Stimulated activated memory B cell treated with anti-CD40 and anti-IgM and Interleukin-4, amounts not matched to agents 10 μg/mL and 1 μg/mL and 100 μg/mL, for 72 hours (primary cell): ENCODE data around the gene PRKCA.
"Not testable (repeated sequence)": the region's sequence is repeated elsewhere in the genome, so short reads cannot be mapped to it uniquely, and the experiment has no call there.

Source experiments
- ATAC-seq: fragments of 150-1000 bp; cut with Tn5 transposase; 2 replicates; pipeline ENCODE4 v1.10.0; 2021
- H3K27ac Mint-ChIP-seq: one replicate; pipeline ENCODE4 v1.8.0; 2022; ENCODE audit warnings: mild to moderate bottlenecking, mixed read lengths
- H3K27me3 Mint-ChIP-seq: one replicate; pipeline ENCODE4 v1.8.0; 2022; ENCODE audit warnings: mixed read lengths
- H3K36me3 Mint-ChIP-seq: one replicate; pipeline ENCODE4 v1.8.0; 2022; ENCODE audit warnings: mixed read lengths
- H3K4me1 Mint-ChIP-seq: one replicate; pipeline ENCODE4 v1.8.0; 2022; ENCODE audit warnings: mixed read lengths
- H3K4me3 Mint-ChIP-seq: one replicate; pipeline ENCODE4 v1.8.0; 2022; ENCODE audit warnings: mild to moderate bottlenecking, moderate library complexity, mixed read lengths
- H3K9me3 Mint-ChIP-seq: one replicate; pipeline ENCODE4 v1.8.0; 2022; ENCODE audit warnings: mixed read lengths

Gene PRKCA

DNA sequence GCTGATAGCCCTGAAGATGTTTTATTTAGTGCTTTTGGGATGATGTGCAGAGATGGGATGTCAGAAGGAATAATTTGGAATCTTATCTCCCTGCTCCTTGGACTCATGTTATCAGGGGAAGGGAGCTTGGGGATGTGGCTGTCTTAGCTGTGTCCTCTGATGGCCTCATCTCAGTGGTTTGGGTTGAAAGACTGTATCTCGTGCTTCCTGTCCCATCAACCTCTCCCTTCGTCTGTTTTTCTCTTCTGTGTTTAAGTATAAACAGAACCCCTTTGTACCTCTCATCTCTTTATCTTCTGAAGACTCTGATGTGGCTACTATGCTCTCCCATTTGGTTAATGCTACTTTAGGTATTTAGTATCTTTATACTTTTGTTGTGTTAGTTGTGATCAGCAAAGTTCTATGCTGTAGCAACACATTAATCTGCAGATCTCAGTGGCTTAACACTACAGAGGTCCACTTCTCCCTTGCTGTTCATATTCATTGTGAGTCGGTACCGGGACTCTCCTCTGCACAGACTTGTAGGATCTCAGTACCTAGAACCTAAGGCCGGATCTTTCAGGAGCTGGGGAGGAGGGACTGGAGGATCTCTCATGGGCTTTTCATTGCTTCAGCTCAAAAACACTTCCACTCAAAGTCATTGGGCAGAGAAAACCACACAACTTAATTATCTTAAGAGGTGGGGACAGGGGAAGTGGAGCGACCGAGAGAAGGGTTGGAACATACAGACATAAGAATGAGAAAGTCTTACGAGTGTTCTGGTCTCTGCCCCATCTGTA is 28.8 kb downstream of the PRKCA start:
- no peaks in the 10 kb centered on the region for H3K4me1 Mint-ChIP-seq
- no peak for ATAC-seq
- no peak overlapping the region for H3K27ac Mint-ChIP-seq
- no peaks in the 10 kb centered on the region for H3K9me3 Mint-ChIP-seq
- H3K36me3 Mint-ChIP-seq = no peaks in the 10 kb centered on the region
- H3K27me3 Mint-ChIP-seq = peaks cover 8% of the 10 kb centered on the region
- H3K4me3 Mint-ChIP-seq = no peak overlapping the region

- no peak overlapping the region for H3K27ac Mint-ChIP-seq
- no peaks in the 10 kb centered on the region for H3K4me1 Mint-ChIP-seq
- H3K4me3 Mint-ChIP-seq = no peak overlapping the region
- no peaks in the 10 kb centered on the region for H3K36me3 Mint-ChIP-seq
- ATAC-seq = no peak
- peaks cover 8% of the 10 kb centered on the region for H3K27me3 Mint-ChIP-seq
- no peaks in the 10 kb centered on the region for H3K9me3 Mint-ChIP-seq
Measured at GRCh38 chr17:66335797-66336196, 33.4 kb downstream of the PRKCA start.

- Mint-ChIP-seq H3K36me3 (no peaks in the 10 kb centered on the region), H3K27me3 (peaks cover 8% of the 10 kb centered on the region), H3K4me3 (no peak overlapping the region), H3K27ac (no peak overlapping the region), H3K9me3 (no peaks in the 10 kb centered on the region), H3K4me1 (no peaks in the 10 kb centered on the region)
- ATAC-seq = no peak
Measured at GRCh38 chr17:66337268-66337667, 34.9 kb downstream of the PRKCA start.

- no peaks in the 10 kb centered on the region for H3K4me1 Mint-ChIP-seq
- no peak overlapping the region for H3K4me3 Mint-ChIP-seq
- H3K9me3 Mint-ChIP-seq = no peaks in the 10 kb centered on the region
- peaks cover 8% of the 10 kb centered on the region for H3K27me3 Mint-ChIP-seq
- no peak overlapping the region for H3K27ac Mint-ChIP-seq
- no peak for ATAC-seq
- no peaks in the 10 kb centered on the region for H3K36me3 Mint-ChIP-seq
Measured at GRCh38 chr17:66337866-66338485, 35.6 kb downstream of the PRKCA start.

- H3K27me3 Mint-ChIP-seq = peaks cover 8% of the 10 kb centered on the region
- no peaks in the 10 kb centered on the region for H3K9me3 Mint-ChIP-seq
- no peaks in the 10 kb centered on the region for H3K4me1 Mint-ChIP-seq
- no peak overlapping the region for H3K27ac Mint-ChIP-seq
- H3K4me3 Mint-ChIP-seq = no peak overlapping the region
- H3K36me3 Mint-ChIP-seq = no peaks in the 10 kb centered on the region
- ATAC-seq = no peak
Measured at GRCh38 chr17:66338937-66339336, 36.5 kb downstream of the PRKCA start.

DNA sequence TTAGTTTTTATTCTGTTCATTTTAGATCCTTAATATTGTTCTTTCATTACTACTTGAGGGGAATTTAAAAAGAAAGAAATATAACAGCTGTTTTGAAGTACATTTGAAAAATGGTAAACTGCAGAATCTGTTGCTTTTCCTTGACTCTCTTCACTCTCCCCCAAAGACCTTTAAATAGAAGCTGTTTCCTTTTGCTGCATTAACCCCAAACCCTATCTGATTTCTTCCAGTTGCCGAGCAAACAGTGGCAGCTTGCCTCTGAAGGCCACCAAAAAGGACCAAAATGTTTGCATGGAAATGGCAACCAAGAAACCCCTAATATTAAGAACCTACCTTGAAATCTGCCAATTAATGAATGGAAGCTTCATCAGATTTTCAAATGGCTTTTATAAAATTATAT is 37.1 kb downstream of the PRKCA start:
- no peak for ATAC-seq
- Mint-ChIP-seq H3K9me3 (no peaks in the 10 kb centered on the region), H3K4me3 (no peak overlapping the region), H3K27me3 (peaks cover 6% of the 10 kb centered on the region), H3K4me1 (no peaks in the 10 kb centered on the region), H3K36me3 (no peaks in the 10 kb centered on the region), H3K27ac (no peak overlapping the region)

DNA sequence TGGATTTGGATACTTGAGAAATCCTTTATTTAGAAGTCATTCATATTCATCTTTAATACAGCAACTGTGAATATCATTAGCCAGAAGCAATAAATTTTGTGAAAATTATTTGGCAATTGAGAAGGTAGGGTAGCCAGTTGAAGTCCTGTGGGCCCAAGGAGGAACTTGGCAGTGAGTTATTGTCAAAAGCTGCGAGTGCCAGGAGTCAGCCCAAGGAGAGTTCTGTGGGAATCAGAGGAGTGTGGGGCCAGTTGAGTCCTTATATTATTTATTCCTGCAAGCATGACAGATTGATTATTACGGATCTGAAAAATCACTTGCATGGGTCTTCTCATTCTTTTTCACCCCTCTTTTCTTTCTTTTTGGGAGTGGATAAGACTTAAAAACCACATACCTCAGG is 38.3 kb downstream of the PRKCA start:
- Mint-ChIP-seq H3K4me3 (no peak overlapping the region), H3K27me3 (no peaks in the 10 kb centered on the region), H3K4me1 (no peaks in the 10 kb centered on the region), H3K27ac (no peak overlapping the region), H3K9me3 (no peaks in the 10 kb centered on the region), H3K36me3 (no peaks in the 10 kb centered on the region)
- ATAC-seq = no peak

- H3K4me3 Mint-ChIP-seq = no peak overlapping the region
- H3K9me3 Mint-ChIP-seq = no peaks in the 10 kb centered on the region
- no peaks in the 10 kb centered on the region for H3K4me1 Mint-ChIP-seq
- ATAC-seq = no peak
- H3K27me3 Mint-ChIP-seq = no peaks in the 10 kb centered on the region
- no peak overlapping the region for H3K27ac Mint-ChIP-seq
- H3K36me3 Mint-ChIP-seq = no peaks in the 10 kb centered on the region
Measured at GRCh38 chr17:66341462-66341861, 39.0 kb downstream of the PRKCA start.

- ATAC-seq, H3K4me1 Mint-ChIP-seq, H3K27ac Mint-ChIP-seq, H3K36me3 Mint-ChIP-seq, H3K4me3 Mint-ChIP-seq, H3K9me3 Mint-ChIP-seq, H3K27me3 Mint-ChIP-seq: not testable (repeated sequence)
Measured at GRCh38 chr17:66342263-66342662, 39.9 kb downstream of the PRKCA start.

GRCh38 chr17:66343531-66344078 is 41.2 kb downstream of the PRKCA start:
- no peak for ATAC-seq
- no peaks in the 10 kb centered on the region for H3K27me3 Mint-ChIP-seq
- no peak overlapping the region for H3K27ac Mint-ChIP-seq
- no peak overlapping the region for H3K4me3 Mint-ChIP-seq
- H3K9me3 Mint-ChIP-seq = no peaks in the 10 kb centered on the region
- peaks cover 4% of the 10 kb centered on the region for H3K4me1 Mint-ChIP-seq
- no peaks in the 10 kb centered on the region for H3K36me3 Mint-ChIP-seq

GRCh38 chr17:66344473-66344872 is 42.1 kb downstream of the PRKCA start:
- Mint-ChIP-seq H3K4me1 (peaks cover 6% of the 10 kb centered on the region), H3K27me3 (no peaks in the 10 kb centered on the region), H3K36me3 (no peaks in the 10 kb centered on the region), H3K27ac (no peak overlapping the region), H3K4me3 (no peak overlapping the region), H3K9me3 (no peaks in the 10 kb centered on the region)
- no peak for ATAC-seq

DNA sequence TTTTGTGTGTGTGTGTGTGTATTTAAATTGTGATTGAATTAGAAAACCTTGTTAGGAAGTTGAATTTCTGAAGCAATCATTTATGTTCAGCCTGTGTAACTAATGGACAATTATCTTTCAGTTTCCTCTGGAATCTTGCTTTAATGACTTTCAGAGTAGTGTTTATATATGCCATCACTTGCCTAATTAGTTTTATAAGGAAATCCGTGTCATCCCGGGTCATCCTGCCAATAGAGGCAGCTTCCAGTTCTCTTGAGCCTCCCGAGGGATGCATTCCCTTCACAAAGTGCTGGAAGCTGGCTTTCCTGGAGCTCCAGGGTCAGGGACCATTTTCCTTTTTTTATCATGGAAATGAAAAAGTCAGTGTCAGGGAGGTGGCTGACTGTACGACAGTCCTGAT is 42.9 kb downstream of the PRKCA start:
- Mint-ChIP-seq H3K9me3 (no peaks in the 10 kb centered on the region), H3K4me1 (peaks cover 6% of the 10 kb centered on the region), H3K27ac (no peak overlapping the region), H3K27me3 (no peaks in the 10 kb centered on the region), H3K4me3 (no peak overlapping the region), H3K36me3 (no peaks in the 10 kb centered on the region)
- ATAC-seq = no peak

GRCh38 chr17:66345949-66346638 is 43.7 kb downstream of the PRKCA start:
- not testable (repeated sequence) for H3K9me3 Mint-ChIP-seq, H3K27ac Mint-ChIP-seq, H3K4me3 Mint-ChIP-seq, H3K4me1 Mint-ChIP-seq, H3K36me3 Mint-ChIP-seq, H3K27me3 Mint-ChIP-seq, ATAC-seq

- no peak for ATAC-seq
- no peaks in the 10 kb centered on the region for H3K9me3 Mint-ChIP-seq
- no peak overlapping the region for H3K27ac Mint-ChIP-seq
- H3K4me3 Mint-ChIP-seq = no peak overlapping the region
- no peaks in the 10 kb centered on the region for H3K36me3 Mint-ChIP-seq
- peaks cover 6% of the 10 kb centered on the region for H3K4me1 Mint-ChIP-seq
- H3K27me3 Mint-ChIP-seq = no peaks in the 10 kb centered on the region
Measured at GRCh38 chr17:66347661-66348514, 45.5 kb downstream of the PRKCA start.

GRCh38 chr17:66348584-66349165 is 46.3 kb downstream of the PRKCA start:
- H3K4me3 Mint-ChIP-seq = no peak overlapping the region
- no peak for ATAC-seq
- no peak overlapping the region for H3K27ac Mint-ChIP-seq

More at GRCh38 chr17:66348584-66349165, 46.3 kb downstream of the PRKCA start:
- no peaks in the 10 kb centered on the region for H3K36me3 Mint-ChIP-seq
- peaks cover 6% of the 10 kb centered on the region for H3K4me1 Mint-ChIP-seq
- no peaks in the 10 kb centered on the region for H3K27me3 Mint-ChIP-seq
- no peaks in the 10 kb centered on the region for H3K9me3 Mint-ChIP-seq
